Measurements from ENCODE around the gene BLMH. TPM values are rescaled to one million over a fixed set of nuclear protein-coding genes. Genes with fewer than 3 reads are reported as not detected.

The BLMH gene
- total and polyA plus RNA-seq, 2 donors from 2014 or later: 30.5 to 32.5 TPM

DNA sequence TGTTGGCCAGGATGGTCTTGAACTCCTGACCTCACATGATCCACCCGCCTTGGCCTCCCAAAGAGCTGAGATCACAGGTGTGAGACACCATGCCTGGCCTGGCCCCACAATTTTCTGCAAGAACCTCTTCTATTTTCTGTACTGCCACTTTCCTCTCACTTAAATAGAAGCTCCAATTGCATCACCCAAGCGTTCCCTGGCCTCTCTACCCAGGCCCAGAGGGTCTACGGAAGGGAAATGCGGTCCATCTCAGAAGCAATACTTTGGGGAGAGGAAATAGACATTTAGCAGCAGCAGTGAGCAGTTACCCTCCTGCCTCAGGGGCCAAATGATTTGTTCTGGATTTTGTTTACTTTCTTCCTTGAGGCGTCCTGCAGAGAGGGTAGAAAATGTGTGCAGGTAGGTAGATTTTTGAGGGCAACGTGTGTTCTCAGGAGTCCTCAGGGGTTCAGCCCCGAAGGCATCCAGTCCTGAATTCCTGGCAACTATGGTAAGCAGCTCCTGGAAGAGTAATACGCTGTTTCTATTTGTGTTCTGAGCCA lies 67.3 kb downstream of the BLMH start:
- no peaks in the 10 kb centered on the region for H3K4me1 ChIP-seq (ENCODE audit: control insufficient read depth in 2 of 3, insufficient read depth in 2 of 3, low read depth in 1 of 3, low read length in 3 of 3)
- no peaks in the 10 kb centered on the region for H3K36me3 ChIP-seq (ENCODE audit: control insufficient read depth in 2 of 3, insufficient read depth in 3 of 3, low read length in 3 of 3)
- no peak overlapping the region for H3K27ac ChIP-seq (ENCODE audit: low read depth in 2 of 2, low read length in 2 of 2)
- no peak overlapping the region for H3K9ac ChIP-seq (ENCODE audit: low read length in 3 of 3)
- no peak for FAIRE-seq
- no peaks in the 10 kb centered on the region for H3K9me3 ChIP-seq (ENCODE audit: control insufficient read depth in 2 of 3, insufficient read depth in 1 of 3, low read length in 3 of 3)
- H3K27me3 ChIP-seq (ENCODE audit: control insufficient read depth, insufficient read depth, low read length): no peaks in the 10 kb centered on the region
- no peak overlapping the region for H3K4me3 ChIP-seq (ENCODE audit: low read length in 3 of 3)
- TF ChIP-seq CTCF (IDR thresholded peaks at IDR 0.05; ENCODE audit: borderline replicate concordance, extremely low read depth, insufficient read depth): no peak
- DNase-seq: no peak
- intact Hi-C loops (cut with DNase I): no loop called here

GRCh38 chr17:30222721-30223175 lies 69.0 kb downstream of the BLMH start:
- DNase-seq (no peak), FAIRE-seq (no peak)
- Histone ChIP-seq H3K27ac (ENCODE audit: low read depth in 2 of 2, low read length in 2 of 2) (no peak overlapping the region), H3K36me3 (ENCODE audit: control insufficient read depth in 2 of 3, insufficient read depth in 3 of 3, low read length in 3 of 3) (no peaks in the 10 kb centered on the region), H3K9ac (ENCODE audit: low read length in 3 of 3) (no peak overlapping the region), H3K9me3 (ENCODE audit: control insufficient read depth in 2 of 3, insufficient read depth in 1 of 3, low read length in 3 of 3) (no peaks in the 10 kb centered on the region), H3K4me3 (ENCODE audit: low read length in 3 of 3) (no peak overlapping the region), H3K27me3 (ENCODE audit: control insufficient read depth, insufficient read depth, low read length) (no peaks in the 10 kb centered on the region), H3K4me1 (ENCODE audit: control insufficient read depth in 2 of 3, insufficient read depth in 2 of 3, low read depth in 1 of 3, low read length in 3 of 3) (no peaks in the 10 kb centered on the region)
- TF ChIP-seq CTCF (IDR thresholded peaks at IDR 0.05; ENCODE audit: borderline replicate concordance, extremely low read depth, insufficient read depth): no peak
- intact Hi-C loops (cut with DNase I): no loop called here

DNA sequence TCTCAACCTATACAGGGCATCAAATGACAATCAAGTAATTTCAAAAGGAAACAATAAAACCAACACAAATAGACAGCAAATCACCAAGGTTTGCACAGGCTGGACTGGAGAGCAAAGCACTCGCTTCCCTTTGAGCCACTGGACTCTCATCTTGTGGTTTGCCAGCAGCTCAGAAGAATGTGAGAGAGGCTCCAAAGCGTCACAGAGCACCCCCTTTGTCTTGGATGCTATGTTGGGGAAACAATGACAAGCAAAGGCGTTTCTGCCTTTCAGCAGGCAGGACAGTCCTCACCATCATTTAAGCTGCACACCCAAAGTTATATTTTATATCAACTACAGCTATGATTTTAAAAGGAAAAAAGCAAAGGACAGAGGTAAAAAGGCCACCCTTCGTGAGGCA lies 69.5 kb downstream of the BLMH start:
- intact Hi-C loops (cut with DNase I): no loop called here
- Histone ChIP-seq H3K36me3 (ENCODE audit: control insufficient read depth in 2 of 3, insufficient read depth in 3 of 3, low read length in 3 of 3) (no peaks in the 10 kb centered on the region), H3K27ac (ENCODE audit: low read depth in 2 of 2, low read length in 2 of 2) (no peak overlapping the region), H3K4me3 (ENCODE audit: low read length in 3 of 3) (no peak overlapping the region), H3K4me1 (ENCODE audit: control insufficient read depth in 2 of 3, insufficient read depth in 2 of 3, low read depth in 1 of 3, low read length in 3 of 3) (no peaks in the 10 kb centered on the region), H3K27me3 (ENCODE audit: control insufficient read depth, insufficient read depth, low read length) (no peaks in the 10 kb centered on the region), H3K9me3 (ENCODE audit: control insufficient read depth in 2 of 3, insufficient read depth in 1 of 3, low read length in 3 of 3) (no peaks in the 10 kb centered on the region), H3K9ac (ENCODE audit: low read length in 3 of 3) (no peak overlapping the region)
- DNase-seq (no peak), FAIRE-seq (no peak)
- TF ChIP-seq CTCF (IDR thresholded peaks at IDR 0.05; ENCODE audit: borderline replicate concordance, extremely low read depth, insufficient read depth): no peak

DNA sequence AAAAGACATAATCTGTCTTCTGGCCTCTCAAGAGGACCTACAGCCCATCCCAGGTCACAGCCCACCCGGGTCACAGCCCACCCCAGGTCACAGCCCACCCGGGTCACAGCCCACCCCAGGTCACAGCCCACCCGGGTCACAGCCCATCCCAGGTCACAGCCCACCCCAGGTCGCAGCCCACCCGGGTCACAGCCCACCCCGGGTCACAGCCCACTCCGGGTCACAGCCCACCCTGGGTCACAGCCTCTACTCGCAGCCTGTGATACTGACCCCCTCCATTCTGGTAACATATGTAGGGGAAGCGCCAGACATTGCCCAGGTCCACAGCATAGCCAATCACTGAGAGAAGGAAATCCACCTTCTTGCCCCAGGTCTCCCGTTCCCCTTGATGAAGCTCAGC lies 70.4 kb downstream of the BLMH start:
- no peak for TF ChIP-seq CTCF (IDR thresholded peaks at IDR 0.05; ENCODE audit: borderline replicate concordance, extremely low read depth, insufficient read depth)
- H3K4me1 ChIP-seq (ENCODE audit: control insufficient read depth in 2 of 3, insufficient read depth in 2 of 3, low read depth in 1 of 3, low read length in 3 of 3): no peaks in the 10 kb centered on the region
- no peaks in the 10 kb centered on the region for H3K36me3 ChIP-seq (ENCODE audit: control insufficient read depth in 2 of 3, insufficient read depth in 3 of 3, low read length in 3 of 3)
- no peak overlapping the region for H3K27ac ChIP-seq (ENCODE audit: low read depth in 2 of 2, low read length in 2 of 2)
- H3K4me3 ChIP-seq (ENCODE audit: low read length in 3 of 3): no peak overlapping the region
- no peaks in the 10 kb centered on the region for H3K27me3 ChIP-seq (ENCODE audit: control insufficient read depth, insufficient read depth, low read length)
- intact Hi-C loops (cut with DNase I): no loop called here
- no peaks in the 10 kb centered on the region for H3K9me3 ChIP-seq (ENCODE audit: control insufficient read depth in 2 of 3, insufficient read depth in 1 of 3, low read length in 3 of 3)
- DNase-seq (no peak), FAIRE-seq (no peak)
- H3K9ac ChIP-seq (ENCODE audit: low read length in 3 of 3): no peak overlapping the region
